ENCODE measurements around the gene RAPGEF1.

Gene RAPGEF1

GRCh38 chr9:131587906-131588305 is 152.0 kb downstream of the RAPGEF1 start:
- no peak overlapping the region for H3K4me3 ChIP-seq (ENCODE audit: low read depth, low read length)
- DNase-seq (ENCODE audit: low read depth, low spot score) = no peak
- no peak for TF ChIP-seq CTCF (IDR thresholded peaks at IDR 0.05; ENCODE audit: low read depth, low read length)
- in situ Hi-C loops (cut with HindIII; ENCODE audit: low sequenced_read_pairs) = no loop called here

- no peak for DNase-seq (ENCODE audit: low read depth, low spot score)
- no peak for TF ChIP-seq CTCF (IDR thresholded peaks at IDR 0.05; ENCODE audit: low read depth, low read length)
- in situ Hi-C loops (cut with HindIII; ENCODE audit: low sequenced_read_pairs) = no loop called here
- H3K4me3 ChIP-seq (ENCODE audit: low read depth, low read length) = no peak overlapping the region
Observed at GRCh38 chr9:131587331-131587730, 152.5 kb downstream of the RAPGEF1 start.

- no peak for TF ChIP-seq CTCF (IDR thresholded peaks at IDR 0.05; ENCODE audit: low read depth, low read length)
- no peak overlapping the region for H3K4me3 ChIP-seq (ENCODE audit: low read depth, low read length)
- in situ Hi-C loops (cut with HindIII; ENCODE audit: low sequenced_read_pairs) = no loop called here
- DNase-seq (ENCODE audit: low read depth, low spot score) = no peak
Observed at GRCh38 chr9:131585375-131585774, 154.5 kb downstream of the RAPGEF1 start.

- no peak overlapping the region for H3K4me3 ChIP-seq (ENCODE audit: low read depth, low read length)
- no peak for DNase-seq (ENCODE audit: low read depth, low spot score)
- in situ Hi-C loops (cut with HindIII; ENCODE audit: low sequenced_read_pairs) = no loop called here
- no peak for TF ChIP-seq CTCF (IDR thresholded peaks at IDR 0.05; ENCODE audit: low read depth, low read length)
Observed at GRCh38 chr9:131584858-131585257, 155.0 kb downstream of the RAPGEF1 start.

GRCh38 chr9:131583836-131584555 is 155.9 kb downstream of the RAPGEF1 start:
- in situ Hi-C loops (cut with HindIII; ENCODE audit: low sequenced_read_pairs) = no loop called here
- no peak overlapping the region for H3K4me3 ChIP-seq (ENCODE audit: low read depth, low read length)
- no peak for DNase-seq (ENCODE audit: low read depth, low spot score)
- no peak for TF ChIP-seq CTCF (IDR thresholded peaks at IDR 0.05; ENCODE audit: low read depth, low read length)

- no peak for DNase-seq (ENCODE audit: low read depth, low spot score)
- in situ Hi-C loops (cut with HindIII; ENCODE audit: low sequenced_read_pairs) = no loop called here
- no peak overlapping the region for H3K4me3 ChIP-seq (ENCODE audit: low read depth, low read length)
- no peak for TF ChIP-seq CTCF (IDR thresholded peaks at IDR 0.05; ENCODE audit: low read depth, low read length)
Observed at GRCh38 chr9:131583337-131583645, 156.6 kb downstream of the RAPGEF1 start.
